Esophagus muscularis mucosa (tissue), 3 donors: ENCODE data around the gene JAKMIP3.

Experiments
- CTCF ChIP-seq, 3 experiments: fragments of 200-600 bp in 2 of 3; fragments of 450-650 bp in 1 of 3; sonication (generic) in 2 of 3; IDR thresholded peaks; one replicate each; pipeline ENCODE4 v1.5.1; 2017 to 2019; ENCODE audit warnings: antibody characterized with exemption in 3 of 3, mild to moderate bottlenecking in 2 of 3, moderate library complexity in 1 of 3
- POLR2A ChIP-seq: fragments of 450-650 bp; IDR thresholded peaks from one replicate; pipeline ENCODE4 v1.6.1; 2017; ENCODE audit warnings: antibody characterized with exemption, moderate library complexity, mild to moderate bottlenecking, low read depth
- POLR2AphosphoS5 ChIP-seq, 2 donors: sonication (generic); formaldehyde crosslinking; IDR thresholded peaks; one replicate each; pipeline ENCODE4 v1.6.1; 2017; ENCODE audit warnings: antibody characterized with exemption in 2 of 2

GRCh38 chr10:132077091-132077490 is 11.3 kb downstream of the JAKMIP3 start:
- TF ChIP-seq CTCF (IDR thresholded peaks at IDR 0.05): no peak
- TF ChIP-seq POLR2AphosphoS5 (IDR thresholded peaks at IDR 0.05): no peak
- TF ChIP-seq POLR2A: no peak
